Activated CD4-positive, alpha-beta T cell treated with anti-CD3 and anti-CD28 coated beads, Interleukin-2, amount 10 ng/mL, durations not matched to agents 7 days and 5 days (primary cell): ENCODE results near the gene HES5. TPM values are rescaled to one million over a fixed set of nuclear protein-coding genes. Genes with fewer than 3 reads are reported as not detected.

ENCODE experiments used
- CTCF ChIA-PET: fragments of 350-600 bp; sonication (Branson Sonifier 250); formaldehyde crosslinking; loops from one replicate; lab custom pipeline; 2021; ENCODE audit warnings: antibody characterized with exemption; lab: Charles Lee
- POLR2A ChIA-PET: fragments of 350-600 bp; sonication (Branson Sonifier 250); formaldehyde crosslinking; loops from one replicate; lab custom pipeline; 2021; ENCODE audit warnings: antibody characterized with exemption; lab: Charles Lee
- DNase-seq: peaks from one replicate; pipeline ENCODE4 v3.0.0-alpha.2; 2020
- H3K27ac Mint-ChIP-seq: one replicate; pipeline ENCODE4 v1.8.0; 2021; ENCODE audit warnings: mild to moderate bottlenecking, moderate library complexity, mixed read lengths
- H3K27me3 Mint-ChIP-seq: one replicate; pipeline ENCODE4 v1.8.0; 2021; ENCODE audit warnings: mixed read lengths
- H3K36me3 Mint-ChIP-seq: one replicate; pipeline ENCODE4 v1.8.0; 2021; ENCODE audit warnings: low read depth, mixed read lengths
- H3K4me1 Mint-ChIP-seq: one replicate; pipeline ENCODE4 v1.8.0; 2021; ENCODE audit warnings: mixed read lengths
- H3K4me3 Mint-ChIP-seq: one replicate; pipeline ENCODE4 v1.8.0; 2021; ENCODE audit warnings: mild to moderate bottlenecking, moderate library complexity, mixed read lengths
- H3K9me3 Mint-ChIP-seq: one replicate; pipeline ENCODE4 v1.8.0; 2021; ENCODE audit warnings: mixed read lengths
- total RNA-seq, 2 experiments: library from RNA; stranded (reverse); gene quantifications; one replicate each; pipeline ENCODE4 v1.2.3, GENCODE V29; 2021

Gene HES5
- total RNA-seq, 2 experiments from 2014 or later = not detected

- peaks cover 44% of the 10 kb centered on the region for H3K4me1 Mint-ChIP-seq
- peak overlapping the region; percentile 86 for H3K4me3 Mint-ChIP-seq
- H3K9me3 Mint-ChIP-seq = no peaks in the 10 kb centered on the region
- peak overlapping the region; percentile 95 for H3K27ac Mint-ChIP-seq
- POLR2A ChIA-PET = no interaction called here
- CTCF ChIA-PET = interaction anchor here (0.9 to 1.7 kb wide), 4 partner anchors 11 to 109 kb away, joined by 3 to 9 read pairs (median 3); no protein-coding TSS in a partner anchor
- H3K36me3 Mint-ChIP-seq = peaks cover 36% of the 10 kb centered on the region
- H3K27me3 Mint-ChIP-seq = peaks cover 3% of the 10 kb centered on the region
- DNase-seq = peak; percentile 53
These were observed 6.7 kb downstream of the HES5 start for GRCh38 chr1:2523191-2523890.

- no peaks in the 10 kb centered on the region for H3K9me3 Mint-ChIP-seq
- CTCF ChIA-PET = interaction anchor here (1.4 kb wide), 1 partner anchor 23 kb away, joined by 3 read pairs; no protein-coding TSS in a partner anchor
- peak overlapping the region; percentile 22 for H3K27ac Mint-ChIP-seq
- peaks cover 36% of the 10 kb centered on the region for H3K36me3 Mint-ChIP-seq
- H3K4me3 Mint-ChIP-seq = no peak overlapping the region
- peaks cover 40% of the 10 kb centered on the region for H3K4me1 Mint-ChIP-seq
- no peak for DNase-seq
- POLR2A ChIA-PET = interaction anchor here (0.6 kb wide), 1 partner anchor 389 kb away, joined by 3 read pairs; no protein-coding TSS in a partner anchor
- peaks cover 3% of the 10 kb centered on the region for H3K27me3 Mint-ChIP-seq
These were observed 7.8 kb downstream of the HES5 start for GRCh38 chr1:2522230-2522629.

GRCh38 chr1:2520806-2521205, 9.3 kb downstream of the HES5 start:
- peaks cover 41% of the 10 kb centered on the region for H3K36me3 Mint-ChIP-seq
- CTCF ChIA-PET = interaction anchor here (1.0 kb wide), 1 partner anchor 58 kb away, joined by 3 read pairs; no protein-coding TSS in a partner anchor

GRCh38 chr1:2520206-2520605, 9.9 kb downstream of the HES5 start:
- H3K9me3 Mint-ChIP-seq = no peaks in the 10 kb centered on the region
- CTCF ChIA-PET = interaction anchor here (1.0 kb wide), 1 partner anchor 58 kb away, joined by 3 read pairs; no protein-coding TSS in a partner anchor
- no peak for DNase-seq
- H3K4me3 Mint-ChIP-seq = no peak overlapping the region
- H3K4me1 Mint-ChIP-seq = peaks cover 33% of the 10 kb centered on the region
- no peaks in the 10 kb centered on the region for H3K27me3 Mint-ChIP-seq
- POLR2A ChIA-PET = no interaction called here
- no peak overlapping the region for H3K27ac Mint-ChIP-seq
- H3K36me3 Mint-ChIP-seq = peaks cover 40% of the 10 kb centered on the region

More at GRCh38 chr1:2520806-2521205, 9.3 kb downstream of the HES5 start:
- Mint-ChIP-seq H3K4me3 (no peak overlapping the region), H3K27me3 (no peaks in the 10 kb centered on the region), H3K9me3 (no peaks in the 10 kb centered on the region), H3K27ac (no peak overlapping the region), H3K4me1 (peaks cover 34% of the 10 kb centered on the region)
- DNase-seq = no peak
- POLR2A ChIA-PET = no interaction called here

GRCh38 chr1:2519729-2520128, 10.3 kb downstream of the HES5 start:
- DNase-seq = no peak
- CTCF ChIA-PET = interaction anchor here (1.0 to 1.4 kb wide), 2 partner anchors 9 to 57 kb away, joined by 3 read pairs; no protein-coding TSS in a partner anchor
- no peak overlapping the region for H3K27ac Mint-ChIP-seq
- H3K4me3 Mint-ChIP-seq = no peak overlapping the region
- H3K9me3 Mint-ChIP-seq = no peaks in the 10 kb centered on the region
- H3K27me3 Mint-ChIP-seq = no peaks in the 10 kb centered on the region
- H3K36me3 Mint-ChIP-seq = peaks cover 35% of the 10 kb centered on the region
- POLR2A ChIA-PET = no interaction called here
- peaks cover 28% of the 10 kb centered on the region for H3K4me1 Mint-ChIP-seq

- H3K4me1 Mint-ChIP-seq = peaks cover 23% of the 10 kb centered on the region
- POLR2A ChIA-PET = no interaction called here
- CTCF ChIA-PET = interaction anchor here (1.4 kb wide), 1 partner anchor 10 kb away, joined by 3 read pairs; no protein-coding TSS in a partner anchor
These were observed 10.9 kb downstream of the HES5 start for GRCh38 chr1:2519029-2519685.

GRCh38 chr1:2518528-2518927, 11.5 kb downstream of the HES5 start:
- POLR2A ChIA-PET = no interaction called here

More at GRCh38 chr1:2519029-2519685, 10.9 kb downstream of the HES5 start:
- no peaks in the 10 kb centered on the region for H3K27me3 Mint-ChIP-seq
- H3K9me3 Mint-ChIP-seq = no peaks in the 10 kb centered on the region
- DNase-seq = no peak
- peaks cover 32% of the 10 kb centered on the region for H3K36me3 Mint-ChIP-seq
- H3K4me3 Mint-ChIP-seq = no peak overlapping the region
- H3K27ac Mint-ChIP-seq = no peak overlapping the region

GRCh38 chr1:2517966-2518365, 12.1 kb downstream of the HES5 start:
- Mint-ChIP-seq H3K4me1 (peaks cover 11% of the 10 kb centered on the region), H3K36me3 (peaks cover 26% of the 10 kb centered on the region), H3K4me3 (no peak overlapping the region), H3K27ac (no peak overlapping the region), H3K27me3 (no peaks in the 10 kb centered on the region), H3K9me3 (no peaks in the 10 kb centered on the region)
- DNase-seq = no peak
- ChIA-PET CTCF (no interaction called here), POLR2A (no interaction called here)

More at GRCh38 chr1:2518528-2518927, 11.5 kb downstream of the HES5 start:
- no peak for DNase-seq
- Mint-ChIP-seq H3K4me1 (peaks cover 16% of the 10 kb centered on the region), H3K9me3 (no peaks in the 10 kb centered on the region), H3K27ac (no peak overlapping the region), H3K27me3 (no peaks in the 10 kb centered on the region), H3K4me3 (no peak overlapping the region), H3K36me3 (peaks cover 29% of the 10 kb centered on the region)
- CTCF ChIA-PET = interaction anchor here (1.4 kb wide), 1 partner anchor 10 kb away, joined by 3 read pairs; no protein-coding TSS in a partner anchor

- CTCF ChIA-PET = no interaction called here
- no peak for DNase-seq
- H3K4me1 Mint-ChIP-seq = peaks cover 2% of the 10 kb centered on the region
- no peak overlapping the region for H3K27ac Mint-ChIP-seq
- no peak overlapping the region for H3K4me3 Mint-ChIP-seq
- no peaks in the 10 kb centered on the region for H3K27me3 Mint-ChIP-seq
- POLR2A ChIA-PET = no interaction called here
- H3K9me3 Mint-ChIP-seq = no peaks in the 10 kb centered on the region
- H3K36me3 Mint-ChIP-seq = peaks cover 26% of the 10 kb centered on the region
These were observed 13.1 kb downstream of the HES5 start for GRCh38 chr1:2516946-2517345.

- no peaks in the 10 kb centered on the region for H3K9me3 Mint-ChIP-seq
- H3K27me3 Mint-ChIP-seq = no peaks in the 10 kb centered on the region
- no peaks in the 10 kb centered on the region for H3K4me1 Mint-ChIP-seq
- H3K4me3 Mint-ChIP-seq = no peak overlapping the region
- DNase-seq = no peak
- ChIA-PET POLR2A (no interaction called here), CTCF (no interaction called here)
- H3K27ac Mint-ChIP-seq = no peak overlapping the region
- peaks cover 26% of the 10 kb centered on the region for H3K36me3 Mint-ChIP-seq
These were observed 13.9 kb downstream of the HES5 start for GRCh38 chr1:2516124-2516523.

GRCh38 chr1:2515763-2516080, 14.3 kb downstream of the HES5 start:
- Mint-ChIP-seq H3K27me3 (no peaks in the 10 kb centered on the region), H3K9me3 (no peaks in the 10 kb centered on the region), H3K27ac (no peak overlapping the region), H3K4me3 (no peak overlapping the region), H3K4me1 (no peaks in the 10 kb centered on the region), H3K36me3 (peaks cover 22% of the 10 kb centered on the region)
- DNase-seq = no peak
- CTCF ChIA-PET = no interaction called here
- POLR2A ChIA-PET = no interaction called here

GRCh38 chr1:2514863-2515762, 14.9 kb downstream of the HES5 start:
- Mint-ChIP-seq H3K4me1 (no peaks in the 10 kb centered on the region), H3K4me3 (no peak overlapping the region), H3K36me3 (peaks cover 19% of the 10 kb centered on the region), H3K27me3 (no peaks in the 10 kb centered on the region), H3K27ac (no peak overlapping the region), H3K9me3 (no peaks in the 10 kb centered on the region)
- DNase-seq = no peak
- ChIA-PET POLR2A (no interaction called here), CTCF (interaction anchor here (1.3 kb wide), 1 partner anchor 9 kb away, joined by 3 read pairs; no protein-coding TSS in a partner anchor)
